ENCODE data around the gene SULF2.

Gene SULF2

GRCh38 chr20:47642118-47642517 lies 143.2 kb downstream of the SULF2 start:
- no peak for DNase-seq

- no peak for DNase-seq
These were observed 146.4 kb downstream of the SULF2 start for GRCh38 chr20:47638851-47639250.

GRCh38 chr20:47635256-47635655 lies 150.0 kb downstream of the SULF2 start:
- no peak for DNase-seq

GRCh38 chr20:47631078-47631477 lies 154.2 kb downstream of the SULF2 start:
- DNase-seq, result no peak

GRCh38 chr20:47629907-47630306 lies 155.4 kb downstream of the SULF2 start:
- DNase-seq, result no peak

GRCh38 chr20:47627540-47627939 lies 157.7 kb downstream of the SULF2 start:
- no peak for DNase-seq

GRCh38 chr20:47623206-47623605 lies 162.1 kb downstream of the SULF2 start:
- no peak for DNase-seq

GRCh38 chr20:47622118-47622665 lies 163.1 kb downstream of the SULF2 start:
- no peak for DNase-seq

- DNase-seq, result no peak
These were observed 164.2 kb downstream of the SULF2 start for GRCh38 chr20:47620808-47621805.

GRCh38 chr20:47618479-47618878 lies 166.8 kb downstream of the SULF2 start:
- DNase-seq, result no peak

GRCh38 chr20:47614703-47615309 lies 170.5 kb downstream of the SULF2 start:
- DNase-seq, result no peak

- DNase-seq, result no peak
These were observed 172.6 kb downstream of the SULF2 start for GRCh38 chr20:47612670-47613069.

- DNase-seq, result no peak
These were observed 173.5 kb downstream of the SULF2 start for GRCh38 chr20:47611785-47612184.

GRCh38 chr20:47610945-47611250 lies 174.4 kb downstream of the SULF2 start:
- DNase-seq, result no peak

- peak; percentile 79 for DNase-seq
These were observed 174.9 kb downstream of the SULF2 start for GRCh38 chr20:47610247-47610944.

- no peak for DNase-seq
These were observed 176.3 kb downstream of the SULF2 start for GRCh38 chr20:47609001-47609400.

All from activated CD8-positive, alpha-beta memory T cell treated with anti-CD3 and anti-CD28 coated beads, Interleukin-2, amount 50 U/mL, for 48 hours (primary cell).